ENCODE data around the gene TACC2.

DNA sequence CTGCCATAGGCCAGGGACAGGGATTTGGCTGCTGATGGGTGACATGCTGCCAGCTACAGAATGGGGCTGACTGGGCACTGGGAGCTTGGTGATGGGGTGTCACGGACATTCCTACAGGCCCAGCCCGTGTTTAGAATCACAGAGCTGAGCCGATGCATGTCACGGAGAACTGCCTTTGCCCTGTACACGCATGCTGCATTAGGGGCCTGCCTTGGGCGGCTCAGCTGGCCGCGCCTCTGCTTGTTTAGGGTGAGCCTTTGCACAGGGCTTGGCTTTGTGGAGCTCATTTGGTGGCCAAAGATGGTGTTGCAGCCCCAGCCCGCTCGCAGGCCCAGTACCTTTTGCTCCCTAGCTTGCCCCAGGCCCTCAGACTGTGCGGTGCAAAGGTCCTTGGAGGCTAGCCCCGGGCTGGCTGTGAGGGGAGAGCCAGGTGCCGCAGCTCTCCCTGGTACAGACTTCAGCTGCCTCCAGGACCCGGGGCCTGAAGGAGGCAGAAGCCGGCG is 173.8 kb downstream of the TACC2 start:
- TF ChIP-seq, protein P1, sequence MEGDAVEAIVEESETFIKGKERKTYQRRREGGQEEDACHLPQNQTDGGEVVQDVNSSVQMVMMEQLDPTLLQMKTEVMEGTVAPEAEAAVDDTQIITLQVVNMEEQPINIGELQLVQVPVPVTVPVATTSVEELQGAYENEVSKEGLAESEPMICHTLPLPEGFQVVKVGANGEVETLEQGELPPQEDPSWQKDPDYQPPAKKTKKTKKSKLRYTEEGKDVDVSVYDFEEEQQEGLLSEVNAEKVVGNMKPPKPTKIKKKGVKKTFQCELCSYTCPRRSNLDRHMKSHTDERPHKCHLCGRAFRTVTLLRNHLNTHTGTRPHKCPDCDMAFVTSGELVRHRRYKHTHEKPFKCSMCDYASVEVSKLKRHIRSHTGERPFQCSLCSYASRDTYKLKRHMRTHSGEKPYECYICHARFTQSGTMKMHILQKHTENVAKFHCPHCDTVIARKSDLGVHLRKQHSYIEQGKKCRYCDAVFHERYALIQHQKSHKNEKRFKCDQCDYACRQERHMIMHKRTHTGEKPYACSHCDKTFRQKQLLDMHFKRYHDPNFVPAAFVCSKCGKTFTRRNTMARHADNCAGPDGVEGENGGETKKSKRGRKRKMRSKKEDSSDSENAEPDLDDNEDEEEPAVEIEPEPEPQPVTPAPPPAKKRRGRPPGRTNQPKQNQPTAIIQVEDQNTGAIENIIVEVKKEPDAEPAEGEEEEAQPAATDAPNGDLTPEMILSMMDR (IDR thresholded peaks at IDR 0.05): no peak
- TF ChIP-seq EZH2 (IDR thresholded peaks at IDR 0.05; ENCODE audit: borderline replicate concordance, insufficient read depth, low read depth, low read length, poor library complexity, severe bottlenecking): no peak

Measured in B cell (primary cell).